Activated CD4-positive, alpha-beta T cell treated with anti-CD3 and anti-CD28 coated beads, Interleukin-2, amount 50 U/mL, for 16 hours (primary cell): ENCODE data around the gene ARPIN.
"Not testable (repeated sequence)": the region's sequence is repeated elsewhere in the genome, so short reads cannot be mapped to it uniquely, and the experiment has no call there.

Source experiments
- DNase-seq: peaks from one replicate; pipeline ENCODE4 v3.0.0-alpha.2; 2020

Gene ARPIN

DNA sequence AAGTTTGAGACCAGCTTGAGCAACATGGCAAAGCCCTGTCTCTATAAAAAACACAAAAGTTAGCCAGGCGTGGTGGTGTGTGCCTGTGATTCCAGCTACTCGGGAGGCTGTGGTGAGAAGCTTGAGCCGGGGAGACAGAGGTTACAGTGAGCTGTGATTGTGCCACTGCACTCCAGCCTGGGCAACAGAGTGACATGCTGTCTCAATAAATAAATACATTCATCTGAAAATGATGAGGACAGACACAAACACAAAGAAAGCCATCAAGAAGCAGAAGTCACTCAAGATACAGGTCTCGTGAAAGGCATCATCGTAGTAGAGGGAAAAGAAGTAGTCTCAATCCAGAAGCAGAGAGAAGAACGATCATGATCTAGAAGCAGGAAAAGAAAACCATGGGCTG lies 37.0 kb downstream of the ARPIN start:
- no peak for DNase-seq

DNA sequence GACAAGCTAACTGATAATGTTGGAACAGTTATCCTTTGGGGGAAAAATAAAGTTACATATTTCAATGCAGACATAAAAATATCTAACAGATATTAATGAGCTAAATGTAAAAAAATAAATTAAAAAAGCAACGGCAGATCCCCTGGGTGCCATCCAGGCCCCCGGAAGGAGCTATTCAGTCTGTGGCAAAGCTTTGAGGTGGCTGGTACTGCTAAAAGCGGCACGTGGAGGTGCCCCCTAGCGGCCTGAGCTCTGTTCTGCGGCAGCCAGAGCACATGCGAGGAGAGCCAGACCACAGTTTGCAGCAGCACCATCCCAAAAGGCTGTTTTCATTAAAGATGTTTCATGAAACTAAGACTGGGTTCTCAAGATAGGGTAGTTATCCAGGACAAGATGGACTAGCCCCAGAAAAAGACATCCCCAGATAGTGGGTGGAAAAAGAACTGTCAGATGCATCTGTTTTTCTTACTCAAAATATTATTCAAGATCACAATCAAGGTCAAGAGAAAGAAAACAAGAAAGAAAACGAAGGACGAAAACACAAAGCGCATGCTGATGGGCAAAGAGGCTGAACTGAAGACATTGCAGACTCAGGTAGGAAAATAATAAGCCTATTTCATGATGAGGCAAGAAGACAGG lies 37.7 kb downstream of the ARPIN start:
- DNase-seq = peak; percentile 85

DNA sequence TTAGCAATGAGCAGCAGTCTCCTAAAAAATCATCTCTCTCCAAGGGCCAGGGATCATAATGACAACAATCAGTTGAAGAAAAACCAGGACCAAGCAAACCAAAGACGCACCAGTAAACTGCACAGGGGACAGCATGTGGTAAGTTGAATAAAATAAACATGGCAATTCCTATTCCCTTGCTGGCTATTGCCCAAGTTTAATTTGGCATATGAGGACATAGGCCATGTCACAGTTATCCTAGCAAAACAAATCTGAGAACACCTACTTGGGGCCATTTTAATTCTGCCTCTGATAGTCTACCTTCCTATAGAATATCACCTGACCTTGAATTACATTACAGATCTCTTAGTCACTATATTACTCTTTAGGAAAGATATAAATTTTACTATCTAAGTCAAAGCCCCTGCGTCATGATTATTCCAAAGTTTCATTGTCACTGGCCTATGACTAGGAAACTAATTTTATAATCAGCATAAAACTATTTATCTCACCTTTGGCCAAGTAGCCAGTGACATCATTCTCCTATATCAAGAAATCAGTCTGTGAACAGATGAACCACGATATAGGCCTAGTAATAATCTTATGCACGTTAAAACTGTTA lies 42.0 kb downstream of the ARPIN start:
- DNase-seq = no peak

DNA sequence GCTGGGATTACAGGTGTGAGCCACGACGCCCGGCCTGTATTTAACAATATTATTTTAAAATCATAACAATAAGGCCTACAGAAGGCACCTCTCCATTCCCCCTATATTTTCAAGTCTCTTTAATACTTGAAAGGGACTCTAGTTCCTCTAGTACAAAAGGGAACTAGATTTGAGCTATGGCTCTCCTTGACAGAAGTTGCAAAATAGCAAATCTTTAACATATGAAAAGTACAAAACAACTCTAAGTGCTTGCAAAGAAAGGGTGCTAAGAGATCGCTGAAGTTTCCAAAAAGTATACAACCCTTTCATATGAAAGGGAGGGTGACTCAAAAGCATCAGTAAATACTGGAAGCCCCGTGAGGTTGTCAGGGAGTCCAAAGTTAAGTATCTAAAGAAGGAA lies 42.7 kb downstream of the ARPIN start:
- DNase-seq = no peak

DNA sequence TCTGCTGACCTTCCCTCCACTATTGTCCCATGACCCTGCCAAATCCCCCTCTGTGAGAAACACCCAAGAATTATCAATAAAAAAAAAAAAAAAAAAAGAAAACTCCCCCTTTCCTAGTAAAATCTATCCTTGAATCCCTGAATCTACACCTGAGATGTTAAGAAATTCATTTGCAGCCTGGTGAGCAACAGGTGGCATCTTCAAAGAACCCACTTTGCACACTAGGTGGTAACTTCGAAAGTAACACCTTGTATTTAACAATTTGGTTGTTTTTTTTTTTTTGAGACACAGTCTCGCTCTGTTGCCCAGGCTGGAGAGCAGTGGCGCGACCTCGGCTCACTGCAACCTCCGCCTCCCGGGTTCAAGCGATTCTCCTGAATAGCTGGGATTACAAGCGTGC lies 43.3 kb downstream of the ARPIN start:
- DNase-seq = not testable (repeated sequence)

DNA sequence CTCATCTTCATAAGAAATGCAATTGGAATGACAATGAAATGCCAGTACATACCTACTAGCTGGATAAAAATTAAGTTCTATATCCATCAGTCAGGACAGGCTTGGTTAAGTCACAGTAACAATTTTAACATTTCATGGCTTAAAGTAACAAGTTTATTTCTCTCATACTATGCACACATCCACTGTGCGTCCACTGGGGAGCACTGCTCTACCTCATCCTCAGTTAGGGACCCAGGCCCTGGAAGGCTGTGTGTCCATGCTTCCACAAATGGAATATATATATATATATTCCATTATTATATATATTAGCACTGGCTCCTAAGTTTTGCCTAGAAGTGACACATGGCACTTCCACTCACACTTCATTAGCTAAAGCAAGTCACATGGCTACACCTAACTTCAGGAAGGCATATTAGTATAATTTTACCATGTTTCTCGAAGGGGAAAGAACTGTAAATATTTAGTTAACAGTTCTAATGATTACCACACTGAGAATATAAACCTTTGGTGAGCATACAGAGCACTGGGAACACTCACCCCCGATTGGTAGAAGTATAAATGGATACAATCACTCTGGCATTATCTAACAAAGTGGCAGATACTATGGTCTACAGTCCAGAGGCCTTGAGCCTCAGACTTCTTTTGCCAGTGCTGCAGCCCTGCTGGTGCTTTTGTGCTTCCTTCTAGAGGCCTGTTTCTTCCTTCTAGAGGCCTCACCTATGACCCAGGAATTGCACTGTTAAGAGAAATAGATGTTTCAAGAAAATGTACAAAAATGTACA lies 47.6 kb downstream of the ARPIN start:
- DNase-seq = no peak

DNA sequence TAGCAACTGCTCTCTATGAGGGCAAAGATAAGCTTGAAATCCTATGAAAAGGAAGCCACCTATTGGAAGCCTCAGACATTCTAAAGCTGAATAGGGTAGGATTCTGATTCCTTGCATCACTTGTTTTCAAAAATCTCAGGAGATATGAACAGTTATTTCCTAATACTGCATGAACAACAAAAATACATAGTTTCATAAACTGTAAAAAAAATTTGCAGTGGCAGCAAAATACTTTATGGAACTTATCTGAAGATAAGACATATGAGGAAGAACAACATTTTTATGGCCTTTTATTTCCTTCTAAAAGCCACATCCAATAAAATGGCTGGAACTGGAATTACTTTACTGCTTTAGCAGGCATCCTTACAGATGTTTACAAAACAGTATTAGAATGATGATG lies 48.8 kb downstream of the ARPIN start:
- DNase-seq = no peak

DNA sequence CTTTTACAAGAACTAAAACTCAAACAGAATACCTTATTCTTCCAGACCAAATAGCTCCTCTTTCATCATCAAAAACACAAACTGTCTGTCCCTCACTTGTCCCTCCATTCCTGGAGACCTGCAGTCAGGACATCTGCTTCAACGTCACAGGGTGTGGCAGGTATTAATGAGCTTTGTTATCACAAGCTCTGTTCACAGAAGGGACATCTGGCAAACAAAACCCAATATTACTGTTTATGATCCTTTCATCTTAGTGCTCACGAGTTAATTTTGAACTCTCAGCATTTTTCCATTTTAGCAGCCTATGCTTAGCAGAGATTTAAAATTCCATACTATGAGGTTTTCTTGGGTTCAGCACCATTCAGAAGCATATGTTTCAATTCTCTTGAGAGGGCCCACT lies 51.9 kb downstream of the ARPIN start:
- DNase-seq = no peak

DNA sequence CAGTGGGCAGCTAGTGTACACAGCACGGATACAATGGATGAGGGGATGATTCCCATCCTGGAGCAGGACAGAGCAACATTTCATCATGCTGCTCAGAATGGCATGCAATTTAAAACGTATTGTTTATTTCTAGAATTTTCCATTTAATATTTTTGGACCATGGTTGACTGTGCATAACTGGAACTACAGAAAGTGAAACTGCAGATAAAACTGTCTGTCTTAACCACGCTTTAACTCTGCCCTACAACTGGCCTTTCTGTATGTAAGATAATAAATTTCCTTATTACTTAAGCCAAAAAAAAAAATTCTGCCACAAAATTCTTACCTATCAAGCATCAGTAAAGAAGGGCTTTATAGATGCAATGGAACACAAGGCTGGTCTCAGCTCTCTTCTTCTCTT lies 52.3 kb downstream of the ARPIN start:
- no peak for DNase-seq

DNA sequence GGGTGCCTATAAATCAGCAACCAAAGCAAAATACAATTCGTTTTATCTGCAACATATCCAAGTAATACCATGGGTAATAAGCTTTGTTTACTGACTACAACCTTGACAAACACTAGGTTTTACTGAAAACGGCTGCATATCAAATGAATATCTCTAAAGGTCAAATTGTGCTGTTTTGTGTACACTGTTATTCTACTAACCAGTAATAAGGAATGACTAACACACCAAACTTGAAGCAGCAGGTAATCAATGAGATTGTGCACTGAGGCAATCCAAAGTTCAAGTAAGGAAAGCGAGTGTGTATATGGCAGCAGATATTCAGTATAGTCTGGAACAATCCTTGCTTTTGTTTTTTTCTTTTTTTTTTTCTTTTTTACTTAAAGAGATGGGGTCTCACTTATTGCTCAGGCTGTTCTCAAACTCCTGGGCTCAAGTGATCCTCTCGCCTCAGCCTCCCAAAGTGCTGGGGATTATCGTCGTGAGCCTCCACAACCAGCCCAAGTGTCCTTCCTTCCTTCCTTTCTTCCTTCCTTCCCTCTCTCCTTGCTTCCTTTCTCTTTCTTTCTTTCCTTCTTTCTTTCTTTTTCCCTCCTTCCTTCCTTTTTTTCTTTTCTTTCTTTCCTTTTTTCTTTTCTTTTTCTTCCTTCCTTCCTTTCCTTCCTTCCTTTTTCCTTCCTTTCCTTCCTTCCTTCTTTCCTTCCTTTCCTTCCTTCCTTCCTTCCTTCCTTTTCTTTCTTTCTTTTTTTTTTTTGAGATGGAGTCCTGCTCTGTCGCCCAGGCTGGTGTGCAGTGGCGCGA lies 53.9 kb downstream of the ARPIN start:
- DNase-seq = no peak

DNA sequence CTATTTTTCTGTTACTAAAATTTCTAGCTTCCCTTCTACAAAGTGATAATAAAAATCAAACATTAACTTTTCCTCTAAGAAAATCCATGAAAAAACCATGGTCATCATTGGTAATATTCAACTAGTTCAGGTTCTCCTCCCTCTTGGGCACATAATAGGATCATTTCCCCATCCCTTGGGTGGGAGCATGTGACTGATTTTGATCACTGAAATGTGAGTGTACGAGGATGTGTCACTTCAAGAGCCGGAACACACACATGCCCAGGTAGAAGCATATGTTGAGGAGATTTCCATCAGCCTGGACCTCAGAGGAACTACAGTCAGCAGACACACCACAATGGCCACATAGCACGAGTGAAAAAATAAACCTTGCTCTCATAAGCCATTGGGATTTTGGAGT lies 55.1 kb downstream of the ARPIN start:
- DNase-seq = no peak

DNA sequence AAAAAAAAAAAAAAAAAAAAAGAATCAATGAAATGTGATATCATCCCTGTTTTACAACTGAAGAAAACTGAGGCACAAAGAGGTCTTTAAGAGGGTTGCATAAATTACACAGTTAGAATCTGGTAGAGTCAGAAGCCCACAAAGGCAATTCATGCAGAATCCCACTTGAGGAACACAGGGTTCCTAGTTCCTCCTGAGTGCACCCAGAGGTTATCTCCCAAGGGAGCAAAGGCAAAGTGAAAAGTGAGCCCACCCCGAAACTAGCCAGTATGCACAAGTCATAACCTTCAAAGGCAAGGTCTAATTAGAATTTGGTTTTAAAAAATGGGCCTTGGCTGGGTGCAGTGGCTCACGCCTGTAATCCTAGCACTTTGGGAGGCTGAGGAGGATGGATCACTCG lies 56.8 kb downstream of the ARPIN start:
- DNase-seq = no peak

DNA sequence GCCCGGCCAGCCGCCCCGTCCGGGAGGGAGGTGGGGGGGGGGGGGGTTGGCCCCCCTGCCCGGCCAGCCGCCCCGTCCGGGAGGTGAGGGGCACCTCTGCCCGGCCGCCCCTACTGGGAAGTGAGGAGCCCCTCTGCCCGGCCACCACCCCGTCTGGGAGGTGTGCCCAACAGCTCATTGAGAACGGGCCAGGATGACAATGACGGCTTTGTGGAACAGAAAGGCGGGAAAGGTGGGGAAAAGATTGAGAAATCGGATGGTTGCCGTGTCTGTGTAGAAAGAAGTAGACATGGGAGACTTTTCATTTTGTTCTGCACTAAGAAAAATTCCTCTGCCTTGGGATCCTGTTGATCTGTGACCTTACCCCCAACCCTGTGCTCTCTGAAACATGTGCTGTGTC lies 57.9 kb downstream of the ARPIN start:
- DNase-seq = not testable (repeated sequence)

DNA sequence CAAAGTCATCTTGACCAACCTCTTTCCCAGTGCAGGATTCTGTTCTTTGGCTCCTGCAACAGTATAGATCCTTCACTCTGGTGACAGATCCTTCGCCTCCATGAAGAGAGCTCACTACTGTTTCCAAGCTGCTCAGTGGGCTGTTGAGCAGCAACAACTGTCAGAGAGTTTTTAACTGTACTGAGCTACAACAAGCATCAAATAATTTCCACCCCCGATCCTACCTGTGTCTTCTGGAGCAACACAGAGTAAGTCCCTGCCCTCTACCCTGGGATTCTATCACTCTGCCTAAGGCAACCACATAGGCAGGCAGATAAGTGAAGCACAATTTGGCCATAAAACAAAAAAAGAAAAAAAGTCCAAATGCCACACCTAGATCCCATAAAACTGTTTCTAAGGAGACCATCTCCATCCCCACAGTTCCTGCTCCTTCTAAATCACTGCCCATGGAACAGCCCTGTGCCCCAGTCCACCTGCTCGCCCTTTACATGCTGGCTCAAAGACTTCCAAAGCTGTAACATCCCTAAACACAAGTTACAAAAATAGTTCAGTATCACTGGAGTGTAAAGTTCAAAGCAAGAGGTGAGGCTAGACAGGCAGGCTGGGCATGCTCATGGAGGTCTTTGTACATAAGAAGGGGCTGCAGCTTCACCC lies 60.3 kb downstream of the ARPIN start:
- DNase-seq = no peak

DNA sequence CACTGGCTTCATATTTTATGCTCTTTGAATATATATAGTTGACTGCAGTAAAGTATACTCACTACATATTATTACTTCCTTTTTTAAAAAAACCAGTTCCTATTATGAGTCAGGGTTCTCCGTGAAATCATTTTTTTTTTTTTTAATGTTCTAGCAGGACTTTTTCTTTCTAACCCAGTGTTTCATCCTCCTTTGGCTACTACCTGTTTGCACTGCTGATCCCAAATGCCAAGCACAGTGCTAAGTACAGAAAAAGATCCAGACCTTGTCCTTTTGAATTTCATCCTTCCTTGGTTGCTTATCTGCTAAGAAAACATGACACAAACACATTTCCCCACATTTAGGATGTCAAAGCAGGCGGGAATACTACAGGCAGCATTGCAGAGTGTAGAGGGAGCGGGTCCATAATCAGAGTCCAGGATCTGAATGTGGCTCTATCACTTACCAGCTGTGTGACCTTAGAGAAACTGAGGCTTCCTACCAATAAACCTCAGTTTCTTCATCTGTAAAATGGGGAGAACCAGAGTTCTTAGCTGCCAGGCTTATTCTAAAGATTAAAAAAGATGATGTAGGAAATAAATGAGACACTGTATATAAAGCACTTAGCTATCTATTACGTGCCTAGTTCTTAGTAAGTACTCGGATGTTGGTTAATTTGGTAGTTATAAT lies 60.9 kb downstream of the ARPIN start:
- DNase-seq = no peak

DNA sequence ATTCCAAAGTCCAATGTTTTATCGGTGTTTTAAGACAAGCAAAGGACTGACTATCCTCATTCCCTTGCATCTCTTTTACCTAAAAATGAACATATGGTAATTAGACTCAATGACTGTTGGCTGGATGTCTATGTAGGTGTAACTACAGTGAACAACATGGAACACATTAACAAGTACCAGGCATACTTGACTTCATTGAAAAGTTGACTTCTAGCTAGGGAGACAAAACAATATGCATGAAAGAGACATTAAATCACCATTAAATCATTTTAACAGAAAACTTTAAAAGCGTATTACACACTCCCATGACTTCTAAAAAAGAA lies 63.8 kb downstream of the ARPIN start:
- DNase-seq = no peak

DNA sequence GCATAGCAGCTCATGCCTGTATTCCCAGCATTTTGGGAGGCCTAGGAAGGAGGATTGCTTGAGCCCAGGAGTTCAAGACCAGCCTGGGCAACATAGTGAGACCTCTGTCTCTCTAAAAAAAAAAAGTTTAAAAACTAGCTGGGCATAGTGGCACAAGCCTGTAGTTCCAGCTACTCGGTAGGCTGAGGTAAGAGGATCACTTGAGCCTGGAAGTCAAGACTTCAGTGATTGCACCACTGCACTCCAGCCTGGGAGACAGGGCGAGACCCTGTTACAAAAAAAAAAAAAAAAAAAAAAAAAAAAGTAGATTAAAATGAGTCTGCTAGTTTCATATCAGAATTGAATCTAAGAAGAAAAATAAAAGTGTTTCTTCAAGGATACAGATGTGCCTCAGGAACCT lies 65.7 kb downstream of the ARPIN start:
- DNase-seq = no peak

DNA sequence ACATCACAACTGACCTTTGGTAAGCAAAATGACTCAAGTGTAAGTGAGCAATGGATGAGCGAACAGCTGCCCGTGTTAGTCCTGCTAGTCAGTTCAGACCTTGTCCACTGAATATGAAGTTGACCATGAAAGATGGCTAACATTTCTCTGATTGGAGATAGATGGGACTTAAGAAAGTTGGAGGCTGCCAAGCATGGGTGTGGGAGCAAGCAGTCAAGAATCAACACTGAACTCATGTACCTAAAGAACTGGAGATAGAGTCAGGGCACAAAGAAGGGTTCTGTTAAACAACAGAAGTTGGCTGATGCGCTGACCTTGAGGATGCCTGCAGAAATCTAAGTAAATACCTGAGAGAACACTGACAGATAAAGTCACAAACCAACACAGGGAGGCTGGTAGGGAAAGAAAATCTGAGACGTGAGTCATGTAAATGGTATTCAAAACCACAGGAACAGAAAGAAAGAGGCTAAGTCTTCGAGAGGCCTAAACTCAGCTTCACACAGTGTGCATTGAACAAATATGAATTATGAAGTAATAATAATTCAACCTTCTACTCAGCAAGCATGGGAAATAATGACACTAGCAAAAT lies 67.4 kb downstream of the ARPIN start:
- peak; percentile 16 for DNase-seq
